HG03095 (cell line): Measurements from ENCODE around the gene YAE1.

Experiments
- ATAC-seq: cut with Tn5 transposase; IDR thresholded peaks from one replicate; pipeline ENCODE4 v1.9.1; 2021; ENCODE audit warnings: moderate library complexity; ENCODE audit not compliant: unreplicated experiment

YAE1 gene

DNA sequence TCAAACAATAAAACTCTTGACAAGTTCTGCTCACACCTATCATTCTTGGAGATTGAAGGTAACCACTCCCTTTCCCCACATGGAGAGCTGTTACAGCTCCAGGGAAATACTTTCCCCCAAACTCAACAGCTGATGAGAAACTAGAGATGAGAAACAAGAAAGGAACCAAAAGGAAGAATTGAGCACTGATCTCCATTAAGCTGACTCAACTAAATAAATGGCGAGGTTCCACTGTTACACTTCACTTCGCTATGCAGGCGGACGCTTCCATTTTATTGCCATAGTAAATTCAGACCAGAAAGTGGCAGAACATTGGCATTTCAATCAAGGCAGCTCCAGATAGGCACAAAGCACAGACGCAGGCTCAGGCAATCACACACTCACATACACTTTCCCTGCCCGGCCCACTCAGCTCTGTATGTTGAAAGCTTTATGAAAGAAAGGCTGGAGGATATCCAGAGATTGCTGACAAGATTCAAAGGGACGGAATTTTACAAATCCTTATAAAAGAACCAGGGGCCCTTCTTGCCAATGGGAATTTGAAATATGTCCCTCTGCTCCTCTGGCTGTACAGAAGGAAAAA lies 11.5 kb upstream of the YAE1 start:
- no peak for ATAC-seq

DNA sequence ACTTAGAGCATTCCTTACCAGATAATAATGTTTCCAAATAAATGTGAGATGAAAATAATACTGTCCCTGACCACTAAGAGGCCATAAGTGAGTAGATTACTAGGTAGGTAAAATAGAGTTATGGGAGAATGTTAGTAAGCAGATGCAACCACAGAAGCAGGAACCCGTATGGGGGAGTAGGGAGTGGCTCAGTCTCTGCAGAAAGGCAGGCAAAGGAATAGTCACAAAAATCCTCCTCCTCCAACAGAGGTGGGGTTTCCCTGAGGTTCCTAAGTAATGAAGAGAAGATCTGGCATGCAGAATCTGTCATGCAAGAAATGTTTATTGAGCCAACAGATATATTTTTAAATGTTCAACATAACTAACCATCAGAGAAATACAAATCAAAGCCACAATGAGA lies 9.0 kb upstream of the YAE1 start:
- ATAC-seq, result no peak

DNA sequence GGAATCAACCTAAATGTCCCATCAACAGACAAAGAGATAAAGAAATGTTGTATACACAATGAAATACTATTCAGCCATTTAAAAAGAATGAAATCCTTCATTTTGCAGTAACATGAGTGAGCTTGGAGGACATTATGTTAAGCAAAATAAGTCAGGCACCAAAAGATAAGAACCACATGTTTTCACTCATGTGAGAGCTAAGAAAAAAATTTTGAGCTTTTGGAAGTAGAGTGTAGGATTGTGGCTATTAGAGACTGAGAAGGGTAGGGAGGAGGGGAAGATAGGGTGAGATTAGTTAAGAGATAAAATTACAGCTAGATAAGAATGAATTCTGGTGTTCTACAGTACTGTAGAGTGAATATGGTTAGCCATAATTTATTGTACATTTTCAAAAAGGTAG lies 8.3 kb upstream of the YAE1 start:
- no peak for ATAC-seq

DNA sequence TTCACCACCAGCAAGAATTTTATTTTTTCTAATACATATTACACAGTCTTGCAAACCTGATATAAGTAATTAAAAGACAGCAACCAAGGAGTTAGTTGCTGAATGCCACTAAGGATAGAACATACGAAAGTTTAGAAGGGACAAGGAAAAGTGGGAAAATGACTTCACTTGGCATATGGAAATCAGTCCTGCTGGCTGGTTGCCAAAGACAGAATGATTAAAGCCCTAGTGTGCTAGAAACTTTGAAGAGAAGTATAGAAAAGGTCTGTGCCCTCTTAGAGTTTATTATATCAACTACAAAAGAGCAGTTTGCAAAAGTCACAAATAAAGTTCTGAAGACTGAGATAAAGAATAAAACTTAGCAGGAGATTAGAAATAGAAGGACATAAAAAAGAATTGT lies 5.8 kb upstream of the YAE1 start:
- ATAC-seq, result no peak

DNA sequence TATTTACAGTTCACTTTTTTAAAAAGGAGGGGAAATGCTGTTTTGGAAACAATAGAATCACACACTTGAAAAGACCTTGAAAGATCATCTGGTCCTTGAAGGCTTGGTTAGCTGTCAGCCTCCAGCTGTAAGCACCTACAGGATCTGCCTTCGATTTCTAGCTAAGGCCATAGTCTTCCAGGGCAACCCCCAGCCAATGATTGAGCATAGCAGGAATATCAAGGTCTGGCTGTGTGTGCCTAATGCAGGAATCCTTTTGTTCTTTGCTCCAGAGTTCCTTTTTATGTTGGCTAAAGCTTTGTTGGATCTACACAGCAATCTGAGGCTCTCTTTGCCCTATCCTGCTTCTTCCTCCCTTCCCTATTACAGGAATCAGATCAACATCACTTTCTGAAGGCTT lies 5.2 kb upstream of the YAE1 start:
- no peak for ATAC-seq

DNA sequence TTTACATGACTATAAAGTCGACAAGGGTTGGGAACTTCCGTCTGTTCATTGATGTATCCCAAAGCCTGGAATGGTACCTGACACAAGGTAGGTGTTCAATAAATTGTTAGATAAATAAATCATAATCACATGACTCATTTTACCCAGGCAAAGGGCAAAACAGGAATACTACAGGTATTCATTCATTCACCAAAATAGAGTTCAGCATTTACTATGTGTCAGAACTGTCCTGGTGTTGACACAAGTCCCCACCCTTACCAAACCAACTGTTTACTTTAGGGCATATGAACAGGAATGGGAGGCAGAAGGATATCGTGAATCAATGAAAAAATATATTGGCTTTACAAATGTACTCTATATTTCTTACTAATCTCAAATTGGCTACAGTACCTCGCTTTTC lies 666 bp upstream of the YAE1 start:
- ATAC-seq, result no peak

DNA sequence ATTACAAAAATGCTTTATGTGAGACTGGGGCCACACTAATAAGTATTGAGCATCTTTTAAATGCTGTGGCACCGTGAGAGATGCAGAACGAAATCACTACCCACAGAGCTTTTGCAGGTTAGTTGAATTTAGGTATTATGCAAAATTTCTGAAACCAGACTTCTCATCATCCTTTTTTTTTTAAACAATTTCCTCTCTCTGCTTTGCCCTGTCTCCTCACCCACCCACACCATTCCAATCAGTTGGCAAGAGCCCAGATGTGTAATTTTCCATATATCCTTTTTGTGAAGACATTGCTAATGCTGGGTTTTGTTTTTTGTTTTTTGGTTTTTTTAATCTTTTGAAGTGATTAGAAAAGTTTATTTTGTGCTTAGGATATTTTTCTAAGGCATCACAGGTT lies 1.1 kb downstream of the YAE1 start:
- no peak for ATAC-seq

DNA sequence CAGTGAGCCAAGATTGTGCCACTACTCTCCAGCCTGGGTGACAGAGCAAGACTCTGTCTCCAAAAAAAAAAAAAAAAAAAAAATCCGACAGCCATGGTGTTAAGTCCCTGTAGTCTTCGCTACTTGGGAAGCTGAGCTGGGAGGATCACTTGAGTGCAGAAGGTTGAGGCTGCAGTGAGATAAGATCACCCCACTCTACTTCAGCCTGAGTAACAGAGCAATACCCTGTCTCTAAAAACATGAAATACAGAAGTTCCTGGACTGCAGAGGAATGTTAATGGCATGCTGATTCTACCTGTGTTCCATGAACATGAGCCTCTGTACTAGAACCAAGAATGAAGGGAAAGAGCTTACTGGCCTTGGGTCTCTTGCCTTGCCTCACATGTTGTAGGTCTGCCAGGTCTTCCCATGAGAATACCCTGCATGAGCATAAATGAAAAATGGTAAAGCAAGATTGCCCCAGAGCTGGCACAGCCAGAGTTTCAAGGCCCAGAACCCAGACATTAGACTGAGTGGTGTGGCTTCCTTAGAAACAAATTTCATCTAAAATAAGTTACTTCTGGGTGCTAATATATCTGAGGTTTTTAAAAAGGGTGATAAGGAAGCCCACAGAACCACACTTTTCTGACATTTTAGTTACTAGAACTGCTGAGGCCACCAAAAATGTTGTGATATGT lies 8.6 kb downstream of the YAE1 start:
- no peak for ATAC-seq

DNA sequence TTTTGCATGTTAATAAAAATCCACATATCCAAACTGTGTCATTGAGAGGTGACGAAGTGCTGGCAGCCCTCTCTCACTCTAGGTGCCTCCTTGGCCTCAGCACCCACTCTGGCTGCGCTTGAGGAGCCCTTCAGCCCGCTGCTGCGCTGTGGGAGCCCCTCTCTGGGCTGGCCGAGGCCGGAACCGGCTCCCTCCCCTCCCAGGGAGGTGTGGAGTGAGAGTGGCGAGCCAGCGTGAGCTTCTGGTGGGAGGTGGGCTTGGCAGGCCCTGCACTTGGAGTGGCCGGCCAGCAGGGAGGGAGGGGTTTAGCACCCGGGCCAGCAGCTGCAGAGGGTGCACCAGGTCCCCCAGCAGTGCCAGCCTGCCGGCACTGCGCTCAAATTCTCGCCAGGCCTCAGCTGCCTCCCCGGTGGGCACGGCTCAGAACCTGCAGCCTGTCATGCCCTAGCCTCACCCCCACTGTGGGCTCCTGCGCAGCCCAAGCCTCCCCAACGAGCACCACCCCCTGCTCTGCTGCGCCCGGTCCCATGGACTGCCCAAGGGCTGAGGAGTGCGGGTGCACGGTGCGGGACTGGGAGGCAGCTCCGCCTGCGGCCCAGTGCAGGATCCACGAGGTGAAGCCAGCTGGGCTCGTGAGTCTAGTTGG lies 11.1 kb downstream of the YAE1 start:
- ATAC-seq, result no peak

DNA sequence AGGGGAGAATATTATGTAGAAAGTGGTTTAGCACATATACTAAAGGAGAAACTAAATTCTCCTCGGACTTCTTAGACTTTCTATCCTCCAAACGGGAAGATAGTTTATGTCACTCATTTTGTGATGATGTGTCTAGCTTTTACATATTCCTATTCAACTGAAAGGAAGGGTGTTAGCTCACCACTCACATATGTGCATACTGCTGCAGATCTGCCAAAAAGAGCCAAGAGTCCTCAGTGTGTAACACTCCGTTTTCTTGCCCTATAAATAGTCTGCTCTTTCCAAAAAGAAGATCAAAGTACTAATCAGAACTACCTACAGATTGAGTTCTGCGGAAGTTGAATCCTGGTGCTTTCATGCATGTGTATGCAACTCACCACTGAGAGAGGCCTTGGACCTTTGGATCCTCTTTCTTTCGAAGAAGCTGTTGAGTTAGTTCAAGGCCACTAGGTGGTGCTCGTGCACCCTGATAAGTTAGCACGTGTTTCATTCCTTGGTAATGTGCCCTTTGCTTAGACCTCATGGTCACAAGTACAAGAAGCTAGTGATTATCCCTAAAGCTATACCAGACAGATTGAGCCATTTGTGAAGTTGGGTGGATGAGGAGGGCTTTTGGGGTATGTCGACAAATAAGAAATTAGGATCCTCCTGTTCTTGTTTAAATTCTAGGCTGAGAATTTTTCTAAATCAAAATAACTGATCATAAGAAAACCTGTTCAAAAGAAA lies 14.1 kb downstream of the YAE1 start:
- ATAC-seq, result peak; percentile 98

DNA sequence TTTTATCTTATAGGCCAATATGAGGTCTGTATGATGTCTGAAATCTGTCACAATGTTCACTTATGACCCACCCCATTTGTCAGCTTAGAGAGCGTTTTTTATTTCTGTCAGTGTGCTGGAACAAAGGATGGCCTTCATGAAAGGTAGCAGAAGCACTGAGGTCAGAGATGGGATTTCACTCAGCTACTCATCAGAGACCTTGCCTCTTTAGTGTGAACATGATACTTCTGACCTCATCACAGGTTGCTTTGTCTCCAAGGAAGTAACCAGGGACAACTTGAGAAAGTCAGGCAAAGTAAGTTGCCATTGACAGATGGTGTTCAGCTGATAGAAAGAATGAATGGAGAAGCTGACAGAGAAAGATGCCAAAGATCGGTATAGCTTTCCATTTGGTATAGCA lies 16.3 kb downstream of the YAE1 start:
- no peak for ATAC-seq

DNA sequence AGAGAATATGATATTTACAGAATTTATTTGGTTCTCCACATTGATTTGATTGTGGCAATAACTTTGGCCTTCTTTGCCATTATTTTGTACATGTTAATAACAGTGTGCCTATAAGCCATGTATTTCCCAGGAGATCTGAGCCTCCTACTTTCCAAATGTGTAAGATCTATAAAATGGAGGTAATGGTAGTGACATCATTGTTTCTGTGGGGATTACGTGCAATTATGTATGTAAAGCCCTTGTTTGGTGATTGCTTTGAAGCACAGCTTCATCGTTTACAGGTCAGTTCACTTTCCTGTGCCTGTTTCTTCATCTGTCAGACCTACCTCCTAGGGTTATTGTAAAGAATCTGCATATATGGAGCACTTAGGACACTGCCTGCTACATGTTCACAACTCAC lies 17.3 kb downstream of the YAE1 start:
- ATAC-seq, result no peak

DNA sequence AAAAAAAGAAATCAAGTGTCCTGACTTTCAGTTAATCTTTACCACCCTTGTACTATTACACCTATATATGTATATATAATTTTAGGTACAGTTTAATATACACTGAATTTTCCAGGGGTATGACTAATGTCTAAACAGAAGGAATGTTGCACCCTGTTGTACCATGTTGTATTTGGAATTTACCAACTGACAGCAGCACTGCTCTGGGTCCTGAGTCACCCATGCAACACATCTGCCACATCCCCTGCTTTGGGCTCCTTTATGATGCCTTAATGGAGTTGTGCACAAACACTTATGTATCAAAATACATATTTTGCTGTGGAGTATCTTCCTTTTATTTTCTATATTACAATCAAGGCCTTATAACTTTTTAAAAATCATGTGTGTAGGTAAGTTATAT lies 21.2 kb downstream of the YAE1 start:
- no peak for ATAC-seq

DNA sequence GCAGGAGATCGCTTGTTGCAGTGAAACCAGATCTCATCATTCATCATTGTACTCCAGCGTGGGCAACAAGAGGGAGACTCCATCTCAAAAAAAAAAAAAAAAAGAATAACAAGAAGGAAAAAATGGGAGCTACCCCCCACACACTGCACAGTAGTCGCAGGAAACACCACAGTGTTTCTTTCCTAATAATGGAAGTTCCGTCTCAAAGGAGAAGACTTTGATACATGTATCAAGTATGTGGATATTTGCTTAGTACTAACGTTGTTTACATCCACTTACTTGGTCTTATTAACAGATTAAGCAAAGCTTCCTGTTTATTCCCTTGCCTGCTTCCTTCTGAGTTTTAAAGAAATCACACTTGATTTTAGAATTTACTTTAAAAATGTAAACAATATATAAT lies 22.2 kb downstream of the YAE1 start:
- no peak for ATAC-seq

DNA sequence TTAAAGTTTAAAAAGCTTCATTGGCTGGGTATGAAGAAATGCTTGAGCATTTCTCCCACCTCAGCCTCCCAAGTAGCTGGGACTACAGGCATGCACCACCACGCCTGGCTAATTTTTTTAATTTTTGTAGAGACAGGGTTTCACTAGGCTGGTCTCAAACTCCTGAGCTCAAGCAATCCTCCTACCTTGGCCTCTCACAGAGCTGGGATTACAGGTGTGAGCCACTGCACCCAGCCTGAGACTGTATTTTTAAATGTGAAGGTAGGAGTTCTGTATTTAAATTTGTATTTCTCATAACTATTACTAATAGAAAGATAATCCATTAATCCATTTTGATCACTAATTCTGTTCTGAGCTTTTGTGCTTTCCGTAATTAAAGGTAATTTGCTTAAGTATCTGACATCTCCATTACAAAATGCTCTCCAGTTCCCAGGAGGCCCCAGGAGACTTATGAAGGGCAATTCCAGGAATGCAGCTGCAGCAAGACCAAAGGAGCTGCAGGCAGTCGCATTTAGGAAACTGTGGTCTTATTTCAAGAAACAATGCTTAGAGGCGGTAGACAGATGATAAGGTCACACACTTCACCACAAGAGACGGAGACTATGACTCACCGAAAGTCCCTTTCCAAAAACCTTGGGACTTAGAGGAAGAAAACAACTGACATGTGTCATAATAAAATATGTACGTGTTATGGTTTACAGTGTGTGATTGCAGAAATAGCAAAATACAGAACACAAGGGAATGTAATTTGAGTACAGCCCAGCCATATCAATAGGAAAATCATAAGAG lies 23.3 kb downstream of the YAE1 start:
- peak; percentile 91 for ATAC-seq

DNA sequence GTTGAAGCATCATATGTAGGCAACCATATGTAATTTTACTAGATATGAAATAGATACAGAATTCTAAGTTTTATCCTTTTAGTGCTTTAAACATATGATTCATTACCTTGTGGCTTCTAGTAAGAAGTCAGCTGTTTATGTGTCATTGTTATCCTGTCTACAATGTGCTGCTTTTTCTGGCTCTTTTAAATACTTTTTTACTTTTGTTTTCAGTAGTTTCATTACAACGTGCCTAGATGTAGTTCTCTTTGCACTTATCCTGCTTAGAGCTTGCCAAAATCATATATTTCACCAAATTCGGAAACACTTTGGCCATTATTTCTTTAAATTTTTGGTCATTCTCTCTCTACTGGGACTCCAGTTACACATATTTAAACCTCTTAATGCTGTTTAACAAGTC lies 26.4 kb downstream of the YAE1 start:
- no peak for ATAC-seq

DNA sequence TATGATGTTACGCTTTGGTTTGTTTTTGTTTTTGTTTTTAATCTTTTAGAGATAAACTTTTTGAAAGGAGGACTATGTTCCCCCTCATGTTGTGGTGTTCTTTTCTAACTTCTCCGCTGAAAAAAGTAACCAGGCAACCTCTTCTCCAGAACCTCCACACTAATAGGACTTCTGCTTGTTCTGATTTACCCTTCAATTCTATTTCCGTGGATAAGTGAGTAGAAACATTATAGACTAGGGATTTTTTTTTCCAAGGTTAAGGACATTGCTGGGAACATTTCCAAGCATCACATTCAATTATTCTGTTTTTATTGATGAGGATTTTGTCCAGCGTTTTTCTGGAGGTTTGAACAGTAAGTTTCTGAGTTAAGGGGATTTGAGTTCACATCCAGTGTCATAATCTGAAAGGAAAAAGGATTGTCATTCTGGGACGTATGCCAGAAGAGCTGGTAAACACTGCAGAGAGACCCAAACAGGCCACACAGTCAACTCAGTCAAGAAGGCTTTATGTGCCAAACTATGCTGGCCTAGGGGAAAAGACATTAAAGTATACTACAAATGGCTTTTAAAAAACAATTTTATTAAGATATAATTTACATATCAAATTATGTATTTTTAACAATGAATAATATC lies 28.9 kb downstream of the YAE1 start:
- no peak for ATAC-seq

DNA sequence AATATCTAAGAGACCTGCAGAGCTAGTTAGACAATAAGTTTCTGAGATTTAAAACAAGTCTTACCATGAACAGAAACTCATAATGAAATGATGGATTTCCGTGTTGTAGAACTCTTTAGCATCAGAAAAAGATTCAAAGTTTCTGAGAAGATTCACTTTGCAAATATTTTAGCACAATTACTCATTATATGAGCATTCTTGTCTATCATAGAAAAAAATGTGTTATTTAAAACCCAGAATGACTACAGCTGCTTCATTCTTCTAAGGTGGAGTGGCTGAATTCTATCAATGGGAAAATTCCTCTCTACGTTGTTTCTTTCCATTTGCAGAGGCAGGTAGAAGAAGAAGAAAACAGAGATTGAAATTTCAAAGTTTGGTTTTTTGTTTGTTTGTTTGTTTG lies 36.1 kb downstream of the YAE1 start:
- no peak for ATAC-seq

DNA sequence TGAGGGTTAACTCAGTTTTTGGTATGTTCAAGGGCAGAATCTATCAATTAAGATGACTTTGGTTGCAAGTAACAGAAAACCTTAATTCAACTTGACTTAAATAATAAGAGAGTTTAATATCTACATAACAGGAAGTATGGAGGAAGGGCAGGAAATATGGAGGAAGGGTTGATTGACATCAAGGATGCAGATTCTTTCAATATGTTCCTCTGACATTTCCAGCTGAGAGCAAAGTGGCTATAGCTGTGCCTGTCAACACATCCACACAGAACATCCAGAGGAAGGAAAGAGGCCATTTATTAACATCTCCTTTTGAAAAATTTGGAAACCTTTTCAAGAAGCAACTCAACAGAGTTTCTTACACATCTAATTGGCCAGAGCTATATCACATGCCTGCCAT lies 37.7 kb downstream of the YAE1 start:
- ATAC-seq, result no peak

DNA sequence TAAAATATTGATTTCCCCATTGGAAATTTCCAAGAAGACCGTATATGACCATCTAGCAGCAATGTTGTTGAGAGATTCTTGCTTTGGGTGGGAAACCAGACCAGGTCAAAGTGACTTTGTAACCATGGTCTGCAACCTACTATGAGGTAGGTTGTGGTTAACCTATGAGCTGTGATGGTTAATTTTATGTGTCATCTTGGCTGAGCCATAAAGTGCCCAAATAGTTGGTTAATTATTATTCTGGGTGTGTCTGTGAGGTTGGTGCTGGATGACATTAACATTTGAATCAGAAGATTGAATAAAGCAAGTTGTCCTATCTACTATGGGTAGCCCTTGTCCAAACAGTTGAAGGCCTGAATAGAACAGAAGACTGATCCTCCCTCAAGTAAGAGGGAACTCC lies 38.9 kb downstream of the YAE1 start:
- no peak for ATAC-seq

DNA sequence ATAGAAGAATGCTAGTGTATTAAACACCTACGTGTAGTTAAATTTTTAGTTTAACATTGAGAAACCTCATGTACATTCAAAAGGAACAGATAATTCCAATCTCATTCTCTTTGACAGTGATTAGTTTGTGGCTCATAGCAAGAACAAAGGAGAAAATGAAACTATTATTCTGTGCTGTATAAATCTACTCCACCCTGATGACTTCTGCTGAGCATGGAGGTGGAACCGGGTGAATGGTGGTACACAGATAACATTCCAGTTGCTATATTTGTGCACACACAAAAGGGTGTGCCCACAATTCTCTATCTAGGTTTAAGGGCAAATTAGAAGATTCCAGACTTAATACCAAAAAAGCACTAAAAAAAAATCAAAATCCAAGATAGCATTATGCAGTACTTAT lies 40.1 kb downstream of the YAE1 start:
- ATAC-seq, result no peak
